HepG2 (cell line): ENCODE data around the gene GOLGA8J. TPM values are rescaled to one million over a fixed set of nuclear protein-coding genes. Genes with fewer than 3 reads are reported as not detected.

Source experiments
- ATAC-seq: fragments of 200-7000 bp; cut with Tn5 transposase; 3 replicates; pipeline ENCODE4 v1.9.1; 2020; ENCODE audit warnings: mild to moderate bottlenecking, moderate library complexity
- BruUV-seq: library from RNA; stranded (reverse); fragments of 400-500 nt; replicated peaks from 2 replicates; lab custom pipeline; 2021; lab: Mats Ljungman, UMichigan
- CTCF ChIA-PET: fragments of 300-600 bp; formaldehyde crosslinking; extraction: SDS; loops from one replicate; lab custom pipeline; 2021; ENCODE audit warnings: low total read pairs, inconsistent platforms, low intra/inter-chr PET ratio; lab: Yijun Ruan, JAX
- POLR2A ChIA-PET: fragments of 350-600 bp; sonication (Branson Sonifier 250); formaldehyde crosslinking; loops from one replicate; lab custom pipeline; 2020; ENCODE audit warnings: antibody characterized with exemption, inconsistent platforms; lab: Yijun Ruan, JAX
- DNase-seq: peaks from one replicate; pipeline ENCODE4 v3.0.0-alpha.2; 2015; ENCODE audit warnings: low spot score
- FAIRE-seq: peaks from 3 replicates; lab custom pipeline; 2011; peaks lifted over from hg19 to GRCh38; lab: Jason Lieb, UNC
- H2AFZ ChIP-seq: one replicate; pipeline ENCODE4 v1.6.1; 2011; ENCODE audit warnings: low read length, inconsistent platforms
- H3K27ac ChIP-seq: fragments of 300-600 bp; 3 replicates; pipeline ENCODE4 v1.8.0; 2011; ENCODE audit warnings: mixed run types, mild to moderate bottlenecking, mixed read lengths, low read length, inconsistent platforms; ENCODE audit not compliant: insufficient read depth; ENCODE audit errors: extremely low read length
- H3K27me3 ChIP-seq, 2 experiments: fragments of 200-600 bp in 1 of 2; 2 replicates in 1 of 2; 3 replicates in 1 of 2; pipeline versions ENCODE4 v1.6.0 to v1.8.0; 2011; ENCODE audit warnings: low read length in 2 of 2, mild to moderate bottlenecking in 2 of 2, moderate library complexity in 2 of 2, inconsistent platforms in 1 of 2; ENCODE audit not compliant: insufficient read depth in 2 of 2, control insufficient read depth in 1 of 2
- H3K36me3 ChIP-seq, 2 experiments: fragments of 200-600 bp in 1 of 2; replicated peaks in 1 of 2; 2 replicates in 1 of 2; 3 replicates in 1 of 2; pipeline versions ENCODE4 v1.5.1 to v1.8.0; 2011; ENCODE audit warnings: low read length in 2 of 2, inconsistent platforms in 1 of 2; ENCODE audit not compliant: insufficient read depth in 2 of 2, control insufficient read depth in 1 of 2
- H3K4me1 ChIP-seq: 2 replicates; pipeline ENCODE4 v1.5.1; 2012; ENCODE audit warnings: low read length, inconsistent platforms; ENCODE audit not compliant: insufficient read depth
- H3K4me2 ChIP-seq: 2 replicates; pipeline ENCODE4 v1.6.0; 2011; ENCODE audit warnings: low read depth, low read length, inconsistent platforms
- H3K4me3 ChIP-seq, 3 experiments: fragments of 200-600 bp in 1 of 3; sonication (generic), shearing (Covaris generic) in 1 of 3; replicated peaks in 1 of 3; 2 replicates each; pipeline ENCODE4 v1.5.1; 2011 to 2016; ENCODE audit warnings: low read length in 3 of 3, inconsistent platforms in 2 of 3, low read depth in 2 of 3, mild to moderate bottlenecking in 2 of 3, control low read depth in 1 of 3, mixed read lengths in 1 of 3; ENCODE audit not compliant: insufficient read depth in 1 of 3
- H3K79me2 ChIP-seq: one replicate; pipeline ENCODE4 v1.6.1; 2011; ENCODE audit warnings: low read length, inconsistent platforms; ENCODE audit not compliant: insufficient read depth
- H3K9ac ChIP-seq: 2 replicates; pipeline ENCODE4 v1.6.0; 2011; ENCODE audit warnings: mild to moderate bottlenecking, low read depth, low read length, inconsistent platforms; ENCODE audit not compliant: insufficient read depth
- H3K9me3 ChIP-seq: 2 replicates; pipeline ENCODE4 v1.5.1; 2012; ENCODE audit warnings: mild to moderate bottlenecking, low read length
- H4K20me1 ChIP-seq: 2 replicates; pipeline ENCODE4 v1.6.0; 2011; ENCODE audit warnings: inconsistent platforms, mild to moderate bottlenecking, low read length, moderate library complexity; ENCODE audit not compliant: insufficient read depth
- FOXM1 ChIP-seq: sonication (generic); formaldehyde crosslinking; IDR thresholded peaks from 2 replicates; pipeline ENCODE4 v1.5.0; 2020; ENCODE audit warnings: missing genetic modification reagents
- GLI4 ChIP-seq: sonication (generic); formaldehyde crosslinking; IDR thresholded peaks from 2 replicates; pipeline ENCODE4 v1.5.1; 2020; ENCODE audit warnings: missing genetic modification reagents, mild to moderate bottlenecking, moderate library complexity, borderline replicate concordance
- MIER2 ChIP-seq: IDR thresholded peaks from 2 replicates; pipeline ENCODE4 v1.6.1; 2016; ENCODE audit warnings: missing biosample characterization, missing genetic modification reagents
- SOX6 ChIP-seq, 2 experiments: fragments of 450-650 bp in 1 of 2; sonication (generic) in 1 of 2; formaldehyde crosslinking in 1 of 2; IDR thresholded peaks; 2 replicates each; pipeline versions ENCODE4 v1.4.0 to v1.6.1; 2017 to 2020; ENCODE audit warnings: antibody characterized with exemption in 1 of 2, mild to moderate bottlenecking in 1 of 2, missing genetic modification reagents in 1 of 2
- ZNF430 ChIP-seq: sonication (generic); formaldehyde crosslinking; IDR thresholded peaks from 2 replicates; pipeline ENCODE4 v1.9.0; 2021; ENCODE audit warnings: mild to moderate bottlenecking, missing genetic modification reagents
- WGBS: methylation state at CpG from one replicate; pipeline ENCODE4 v1.1.6; 2017; ENCODE audit warnings: low lambda C conversion rate; 5-methylcytosine and 5-hydroxymethylcytosine counted together
- in situ Hi-C: cut with HindIII; loops from 2 replicates; pipeline ENCODE4 v1.10.0; 2017; ENCODE audit warnings: low pct_unique_long_range_greater_than_20kb; ENCODE audit not compliant: extremely low pct_ligation_motif_present
- intact Hi-C: fragments of 100-400 bp; cut with micrococcal nuclease; formaldehyde crosslinking; loops from one replicate; pipeline ENCODE4 v1.10.0; 2022; ENCODE audit not compliant: unreplicated experiment
- polyA plus RNA-seq, 8 experiments: library from polyadenylated mRNA; depleted of rRNA in 3 of 8; stranded (reverse) in 7 of 8; unstranded in 1 of 8; fragments of >200 nt; fragmentation: Illumina TruSeq in 4 of 8; extraction: Trizol in 4 of 8; gene quantifications; 2 replicates each; pipeline versions ENCODE4 v1.2.1 to v1.2.3, GENCODE V29; 2011 to 2016; ENCODE audit warnings: low read depth in 4 of 8, missing spikeins in 1 of 8, mixed read lengths in 1 of 8; ENCODE audit not compliant: insufficient read depth in 1 of 8
- total RNA-seq, 5 experiments: library from RNA; depleted of rRNA; stranded (reverse); fragments of >200 nt; fragmentation: Illumina TruSeq; extraction: Trizol; gene quantifications; 2 replicates each; pipeline ENCODE4 v1.2.3, GENCODE V29; 2016; ENCODE audit warnings: low read depth in 1 of 5
- TF ChIP-seq, protein P1 (sequence below): IDR thresholded peaks from 2 replicates; pipeline ENCODE4 v1.6.1; 2016; ENCODE audit warnings: low read depth, missing genetic modification reagents, missing compliant biosample characterization

Gene GOLGA8J
- total and polyA plus RNA-seq, 2 of the 13 experiments (the other 11 are each of a cell fraction or from before 2014, with no cell fraction given), result 0.05 TPM; not detected in 1

- H3K27ac ChIP-seq, result no peak overlapping the region
- no peaks in the 10 kb centered on the region for H3K79me2 ChIP-seq
- no peak overlapping the region for H3K9ac ChIP-seq
- 0% methylated on average over 1 of the region's 3 CpGs for WGBS
- CTCF ChIA-PET, result no interaction called here
- in situ Hi-C loops, result no loop called here
- H3K9me3 ChIP-seq, result no peaks in the 10 kb centered on the region
- H3K4me3 ChIP-seq, result no peak overlapping the region
- TF ChIP-seq FOXM1 (CRISPR knock-in tag) (no peak), MIER2 (CRISPR knock-in tag) (no peak), SOX6 (IDR thresholded peaks at IDR 0.05) (no peak), SOX6 (CRISPR knock-in tag; IDR thresholded peaks at IDR 0.05) (no peak), GLI4 (CRISPR knock-in tag) (no peak), ZNF430 (CRISPR knock-in tag) (no peak)
- TF ChIP-seq, protein P1, sequence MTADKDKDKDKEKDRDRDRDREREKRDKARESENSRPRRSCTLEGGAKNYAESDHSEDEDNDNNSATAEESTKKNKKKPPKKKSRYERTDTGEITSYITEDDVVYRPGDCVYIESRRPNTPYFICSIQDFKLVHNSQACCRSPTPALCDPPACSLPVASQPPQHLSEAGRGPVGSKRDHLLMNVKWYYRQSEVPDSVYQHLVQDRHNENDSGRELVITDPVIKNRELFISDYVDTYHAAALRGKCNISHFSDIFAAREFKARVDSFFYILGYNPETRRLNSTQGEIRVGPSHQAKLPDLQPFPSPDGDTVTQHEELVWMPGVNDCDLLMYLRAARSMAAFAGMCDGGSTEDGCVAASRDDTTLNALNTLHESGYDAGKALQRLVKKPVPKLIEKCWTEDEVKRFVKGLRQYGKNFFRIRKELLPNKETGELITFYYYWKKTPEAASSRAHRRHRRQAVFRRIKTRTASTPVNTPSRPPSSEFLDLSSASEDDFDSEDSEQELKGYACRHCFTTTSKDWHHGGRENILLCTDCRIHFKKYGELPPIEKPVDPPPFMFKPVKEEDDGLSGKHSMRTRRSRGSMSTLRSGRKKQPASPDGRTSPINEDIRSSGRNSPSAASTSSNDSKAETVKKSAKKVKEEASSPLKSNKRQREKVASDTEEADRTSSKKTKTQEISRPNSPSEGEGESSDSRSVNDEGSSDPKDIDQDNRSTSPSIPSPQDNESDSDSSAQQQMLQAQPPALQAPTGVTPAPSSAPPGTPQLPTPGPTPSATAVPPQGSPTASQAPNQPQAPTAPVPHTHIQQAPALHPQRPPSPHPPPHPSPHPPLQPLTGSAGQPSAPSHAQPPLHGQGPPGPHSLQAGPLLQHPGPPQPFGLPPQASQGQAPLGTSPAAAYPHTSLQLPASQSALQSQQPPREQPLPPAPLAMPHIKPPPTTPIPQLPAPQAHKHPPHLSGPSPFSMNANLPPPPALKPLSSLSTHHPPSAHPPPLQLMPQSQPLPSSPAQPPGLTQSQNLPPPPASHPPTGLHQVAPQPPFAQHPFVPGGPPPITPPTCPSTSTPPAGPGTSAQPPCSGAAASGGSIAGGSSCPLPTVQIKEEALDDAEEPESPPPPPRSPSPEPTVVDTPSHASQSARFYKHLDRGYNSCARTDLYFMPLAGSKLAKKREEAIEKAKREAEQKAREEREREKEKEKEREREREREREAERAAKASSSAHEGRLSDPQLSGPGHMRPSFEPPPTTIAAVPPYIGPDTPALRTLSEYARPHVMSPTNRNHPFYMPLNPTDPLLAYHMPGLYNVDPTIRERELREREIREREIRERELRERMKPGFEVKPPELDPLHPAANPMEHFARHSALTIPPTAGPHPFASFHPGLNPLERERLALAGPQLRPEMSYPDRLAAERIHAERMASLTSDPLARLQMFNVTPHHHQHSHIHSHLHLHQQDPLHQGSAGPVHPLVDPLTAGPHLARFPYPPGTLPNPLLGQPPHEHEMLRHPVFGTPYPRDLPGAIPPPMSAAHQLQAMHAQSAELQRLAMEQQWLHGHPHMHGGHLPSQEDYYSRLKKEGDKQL (CRISPR knock-in tag), result no peak
- TF ChIP-seq, all 625 proteins: peak for 0
- FAIRE-seq, result no peak
- POLR2A ChIA-PET, result interaction anchor here (0.7 kb wide), 1 partner anchor 9 kb away, joined by 3 read pairs; no protein-coding TSS in a partner anchor
- Histone ChIP-seq H3K4me2 (no peak overlapping the region), H3K27me3 (no peaks in the 10 kb centered on the region; a peak in 2 of 5 replicates), H4K20me1 (no peaks in the 10 kb centered on the region), H3K36me3 (no peaks in the 10 kb centered on the region), H3K4me1 (no peaks in the 10 kb centered on the region), H2AFZ (no peak overlapping the region)
- ATAC-seq, result no peak
- no TSS peak for BruUV-seq
- DNase-seq, result no peak
- intact Hi-C loops, result no loop called here
Observed at GRCh38 chr15:30041868-30042267, 40.9 kb upstream of the GOLGA8J start.
